ENCODE results near the gene SLC39A11.

SLC39A11 gene

GRCh38 chr17:73023759-73024158, 68.7 kb downstream of the SLC39A11 start:
- POLR2A ChIA-PET = no interaction called here
- CTCF ChIA-PET = no interaction called here
- no peak for DNase-seq (ENCODE audit: extremely low spot score)
- TF ChIP-seq, protein P1, sequence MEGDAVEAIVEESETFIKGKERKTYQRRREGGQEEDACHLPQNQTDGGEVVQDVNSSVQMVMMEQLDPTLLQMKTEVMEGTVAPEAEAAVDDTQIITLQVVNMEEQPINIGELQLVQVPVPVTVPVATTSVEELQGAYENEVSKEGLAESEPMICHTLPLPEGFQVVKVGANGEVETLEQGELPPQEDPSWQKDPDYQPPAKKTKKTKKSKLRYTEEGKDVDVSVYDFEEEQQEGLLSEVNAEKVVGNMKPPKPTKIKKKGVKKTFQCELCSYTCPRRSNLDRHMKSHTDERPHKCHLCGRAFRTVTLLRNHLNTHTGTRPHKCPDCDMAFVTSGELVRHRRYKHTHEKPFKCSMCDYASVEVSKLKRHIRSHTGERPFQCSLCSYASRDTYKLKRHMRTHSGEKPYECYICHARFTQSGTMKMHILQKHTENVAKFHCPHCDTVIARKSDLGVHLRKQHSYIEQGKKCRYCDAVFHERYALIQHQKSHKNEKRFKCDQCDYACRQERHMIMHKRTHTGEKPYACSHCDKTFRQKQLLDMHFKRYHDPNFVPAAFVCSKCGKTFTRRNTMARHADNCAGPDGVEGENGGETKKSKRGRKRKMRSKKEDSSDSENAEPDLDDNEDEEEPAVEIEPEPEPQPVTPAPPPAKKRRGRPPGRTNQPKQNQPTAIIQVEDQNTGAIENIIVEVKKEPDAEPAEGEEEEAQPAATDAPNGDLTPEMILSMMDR (IDR thresholded peaks at IDR 0.05; ENCODE audit: control extremely low read depth, extremely low read depth, low read depth, missing control alignments) = no peak

DNA sequence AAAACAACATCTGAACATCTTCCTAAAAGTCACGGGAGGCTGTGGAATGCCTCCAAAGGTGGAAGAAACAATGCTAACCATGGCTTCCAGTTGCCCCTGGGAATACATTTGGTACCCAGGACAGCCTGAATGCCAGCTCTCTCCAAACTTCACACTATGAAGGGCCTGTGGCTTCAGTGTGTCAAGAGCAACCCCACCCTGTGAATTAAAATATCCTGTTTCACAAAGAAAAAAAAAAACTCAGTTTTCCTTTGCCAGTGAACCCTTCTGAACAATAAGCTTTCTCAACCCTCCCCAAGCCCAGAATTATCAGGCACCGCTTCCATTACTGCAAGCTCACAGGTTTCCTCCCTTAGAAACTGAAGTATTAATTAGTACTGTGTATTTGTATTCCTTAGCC, 69.8 kb downstream of the SLC39A11 start:
- TF ChIP-seq, protein P1 (IDR thresholded peaks at IDR 0.05; ENCODE audit: control extremely low read depth, extremely low read depth, low read depth, missing control alignments) = no peak
- CTCF ChIA-PET = interaction anchor here (1.1 kb wide), 1 partner anchor 38 kb away, joined by 3 read pairs; no protein-coding TSS in a partner anchor
- DNase-seq (ENCODE audit: extremely low spot score) = no peak
- POLR2A ChIA-PET = no interaction called here

GRCh38 chr17:73021771-73022170, 70.7 kb downstream of the SLC39A11 start:
- no peak for DNase-seq (ENCODE audit: extremely low spot score)
- ChIA-PET POLR2A (no interaction called here), CTCF (no interaction called here)
- TF ChIP-seq, protein P1 (IDR thresholded peaks at IDR 0.05; ENCODE audit: control extremely low read depth, extremely low read depth, low read depth, missing control alignments) = no peak

- DNase-seq (ENCODE audit: extremely low spot score) = no peak
- TF ChIP-seq, protein P1 (IDR thresholded peaks at IDR 0.05; ENCODE audit: control extremely low read depth, extremely low read depth, low read depth, missing control alignments) = no peak
- ChIA-PET CTCF (no interaction called here), POLR2A (no interaction called here)
Observed at GRCh38 chr17:73020110-73020509, 72.4 kb downstream of the SLC39A11 start.

GRCh38 chr17:73018599-73018998, 73.9 kb downstream of the SLC39A11 start:
- ChIA-PET POLR2A (no interaction called here), CTCF (interaction anchor here (1.3 kb wide), 1 partner anchor 33 kb away, joined by 3 read pairs; no protein-coding TSS in a partner anchor)
- DNase-seq (ENCODE audit: extremely low spot score) = no peak
- TF ChIP-seq, protein P1 (IDR thresholded peaks at IDR 0.05; ENCODE audit: control extremely low read depth, extremely low read depth, low read depth, missing control alignments) = no peak

GRCh38 chr17:73017658-73018057, 74.8 kb downstream of the SLC39A11 start:
- ChIA-PET CTCF (interaction anchor here (1.2 to 1.4 kb wide), 3 partner anchors 32 to 461 kb away, joined by 3 to 5 read pairs (median 3); no protein-coding TSS in a partner anchor), POLR2A (no interaction called here)
- no peak for DNase-seq (ENCODE audit: extremely low spot score)
- TF ChIP-seq, protein P1 (IDR thresholded peaks at IDR 0.05; ENCODE audit: control extremely low read depth, extremely low read depth, low read depth, missing control alignments) = no peak

Measured in GM10248 (cell line).